ENCODE data around the gene DPP4. TPM values are rescaled to one million over a fixed set of nuclear protein-coding genes. Genes with fewer than 3 reads are reported as not detected.

DPP4 gene
- total and polyA plus RNA-seq, 2 of the 13 experiments (the other 11 are each of a cell fraction or from before 2014, with no cell fraction given): 39.4 to 109 TPM

- no peak for DNase-seq (ENCODE audit: low spot score)
- intact Hi-C loops (cut with micrococcal nuclease; ENCODE audit: unreplicated experiment): no loop called here
- no TSS peak for BruUV-seq (replicated peaks)
- H3K9ac ChIP-seq (ENCODE audit: insufficient read depth, low read depth, low read length): no peak overlapping the region
- no peak overlapping the region for H2AFZ ChIP-seq (ENCODE audit: low read length)
- H3K79me2 ChIP-seq (ENCODE audit: insufficient read depth, low read length): no peaks in the 10 kb centered on the region
- peaks cover 32% of the 10 kb centered on the region for H3K4me1 ChIP-seq (ENCODE audit: insufficient read depth, low read length)
- H3K27me3 ChIP-seq (ENCODE audit: control insufficient read depth in 1 of 2, insufficient read depth in 2 of 2, low read length in 2 of 2): no peaks in the 10 kb centered on the region
- no peaks in the 10 kb centered on the region for H3K36me3 ChIP-seq (replicated peaks in 1 of 2; ENCODE audit: control insufficient read depth in 1 of 2, insufficient read depth in 2 of 2, low read length in 2 of 2)
- no peak overlapping the region for H3K4me3 ChIP-seq (replicated peaks in 1 of 3; ENCODE audit: insufficient read depth in 1 of 3, low read depth in 2 of 3, low read length in 3 of 3)
- CTCF ChIA-PET (ENCODE audit: low intra/inter-chr PET ratio, low total read pairs): no interaction called here
- FAIRE-seq: no peak
- H3K4me2 ChIP-seq (ENCODE audit: low read depth, low read length): no peak overlapping the region
- ATAC-seq: no peak
- no peak overlapping the region for H3K27ac ChIP-seq (ENCODE audit: extremely low read length, insufficient read depth, low read length)
- in situ Hi-C loops (cut with HindIII; ENCODE audit: extremely low pct_ligation_motif_present, low pct_unique_long_range_greater_than_20kb): no loop called here
- peaks cover 24% of the 10 kb centered on the region for H3K9me3 ChIP-seq (ENCODE audit: low read length)
- POLR2A ChIA-PET: no interaction called here
- no peak for TF ChIP-seq RFX1 (IDR thresholded peaks at IDR 0.05)
- TF ChIP-seq NRL (CRISPR knock-in tag; IDR thresholded peaks at IDR 0.05; ENCODE audit: borderline replicate concordance): no peak
- no peak for TF ChIP-seq BCL6 (CRISPR knock-in tag; IDR thresholded peaks at IDR 0.05)
- TF ChIP-seq FOSL2 (CRISPR knock-in tag; IDR thresholded peaks at IDR 0.05): no peak
- peak; percentile 55 for TF ChIP-seq HNRNPK (IDR thresholded peaks at IDR 0.05; ENCODE audit: low read depth, low read length, poor library complexity, severe bottlenecking)
- WGBS (ENCODE audit: low lambda C conversion rate): 79% methylated on average over 3 of the region's 3 CpGs
- H4K20me1 ChIP-seq (ENCODE audit: insufficient read depth, low read length): no peaks in the 10 kb centered on the region
Measured at GRCh38 chr2:162082681-162083080, 8.7 kb upstream of the DPP4 start.

GRCh38 chr2:162082036-162082435, 8.0 kb upstream of the DPP4 start:
- no peak overlapping the region for H3K27ac ChIP-seq (ENCODE audit: extremely low read length, insufficient read depth, low read length)
- DNase-seq (ENCODE audit: low spot score) (no peak), ATAC-seq (no peak), FAIRE-seq (no peak)
- CTCF ChIA-PET (ENCODE audit: low intra/inter-chr PET ratio, low total read pairs): no interaction called here
- H3K27me3 ChIP-seq (ENCODE audit: control insufficient read depth in 1 of 2, insufficient read depth in 2 of 2, low read length in 2 of 2): no peaks in the 10 kb centered on the region
- no peaks in the 10 kb centered on the region for H3K36me3 ChIP-seq (replicated peaks in 1 of 2; ENCODE audit: control insufficient read depth in 1 of 2, insufficient read depth in 2 of 2, low read length in 2 of 2)
- BruUV-seq (replicated peaks): no TSS peak
- no peak overlapping the region for H2AFZ ChIP-seq (ENCODE audit: low read length)
- POLR2A ChIA-PET: no interaction called here
- WGBS (ENCODE audit: low lambda C conversion rate): 77% methylated on average over 1 of the region's 1 CpG
- no peak overlapping the region for H3K9ac ChIP-seq (ENCODE audit: insufficient read depth, low read depth, low read length)
- no peak overlapping the region for H3K4me3 ChIP-seq (replicated peaks in 1 of 3; ENCODE audit: insufficient read depth in 1 of 3, low read depth in 2 of 3, low read length in 3 of 3)
- TF ChIP-seq ZBTB34 (CRISPR knock-in tag; IDR thresholded peaks at IDR 0.05): no peak
- no peak for TF ChIP-seq CREM (IDR thresholded peaks at IDR 0.05)
- TF ChIP-seq CREM (CRISPR knock-in tag; IDR thresholded peaks at IDR 0.05): no peak
- no peak for TF ChIP-seq ZNF572 (CRISPR knock-in tag; IDR thresholded peaks at IDR 0.05)
- no peaks in the 10 kb centered on the region for H4K20me1 ChIP-seq (ENCODE audit: insufficient read depth, low read length)
- peaks cover 24% of the 10 kb centered on the region for H3K9me3 ChIP-seq (ENCODE audit: low read length)
- in situ Hi-C loops (cut with HindIII; ENCODE audit: extremely low pct_ligation_motif_present, low pct_unique_long_range_greater_than_20kb): no loop called here
- no peak overlapping the region for H3K4me2 ChIP-seq (ENCODE audit: low read depth, low read length)
- H3K4me1 ChIP-seq (ENCODE audit: insufficient read depth, low read length): peaks cover 32% of the 10 kb centered on the region
- H3K79me2 ChIP-seq (ENCODE audit: insufficient read depth, low read length): no peaks in the 10 kb centered on the region
- intact Hi-C loops (cut with micrococcal nuclease; ENCODE audit: unreplicated experiment): no loop called here
